GM18861 (cell line): ENCODE results near the gene EIF4E3.

ENCODE experiments used
- ATAC-seq: cut with Tn5 transposase; IDR thresholded peaks from one replicate; pipeline ENCODE4 v1.9.1; 2021; ENCODE audit not compliant: unreplicated experiment

Gene EIF4E3

GRCh38 chr3:71725271-71725991, at the start of gene EIF4E3:
Gene EIF4E3, minus strand, starts transcription at chr3:71725402. Its CDS starts 35 bp downstream, at chr3:71725367.
- ATAC-seq = no peak

DNA sequence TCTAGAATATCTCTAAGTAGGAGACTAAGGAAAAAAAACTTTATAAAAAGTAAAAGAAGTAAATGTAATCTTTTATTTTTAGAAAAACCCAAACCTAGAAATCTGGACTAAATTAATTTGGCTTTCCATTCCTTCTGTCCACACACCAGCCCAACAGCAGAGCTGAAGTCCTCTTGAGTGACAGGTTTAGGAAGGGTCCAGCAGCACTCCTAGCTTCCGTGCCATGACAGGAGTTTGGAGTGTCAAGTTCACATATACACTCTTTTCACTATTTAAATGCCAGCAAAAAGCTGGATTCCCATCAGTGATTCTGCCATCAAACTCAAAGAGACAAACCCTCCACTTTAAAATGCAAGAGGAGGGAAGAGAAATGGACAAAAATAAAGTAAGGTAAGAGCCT, 46.7 kb upstream of the EIF4E3 start:
- ATAC-seq = no peak

GRCh38 chr3:71771126-71771525, 45.9 kb upstream of the EIF4E3 start:
- no peak for ATAC-seq

- ATAC-seq = no peak
Measured at GRCh38 chr3:71763426-71763825, 38.2 kb upstream of the EIF4E3 start.

DNA sequence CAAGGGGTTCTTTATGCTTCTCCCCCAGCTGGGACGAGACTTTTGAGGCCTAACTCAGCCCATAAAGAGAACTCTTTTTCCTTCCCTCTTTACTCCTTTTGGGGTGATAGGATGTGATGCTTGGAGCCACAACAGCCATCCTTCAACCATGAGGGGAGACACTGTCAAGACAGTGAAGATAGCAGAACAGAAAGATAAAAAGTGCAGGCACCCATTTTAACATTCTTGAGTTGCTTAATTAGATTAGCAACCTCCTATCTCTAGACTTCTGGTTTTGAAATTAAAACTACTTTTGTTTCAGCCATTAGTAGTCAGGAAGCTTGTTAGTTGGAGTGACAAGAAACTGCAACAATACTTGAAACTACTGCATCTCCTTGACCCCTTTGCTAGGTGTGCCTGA, 34.9 kb upstream of the EIF4E3 start:
- no peak for ATAC-seq

- ATAC-seq = no peak
Measured at GRCh38 chr3:71759401-71759800, 34.2 kb upstream of the EIF4E3 start.

- no peak for ATAC-seq
Measured at GRCh38 chr3:71758091-71758490, 32.9 kb upstream of the EIF4E3 start.

GRCh38 chr3:71754610-71755253, 29.5 kb upstream of the EIF4E3 start:
- ATAC-seq = no peak

DNA sequence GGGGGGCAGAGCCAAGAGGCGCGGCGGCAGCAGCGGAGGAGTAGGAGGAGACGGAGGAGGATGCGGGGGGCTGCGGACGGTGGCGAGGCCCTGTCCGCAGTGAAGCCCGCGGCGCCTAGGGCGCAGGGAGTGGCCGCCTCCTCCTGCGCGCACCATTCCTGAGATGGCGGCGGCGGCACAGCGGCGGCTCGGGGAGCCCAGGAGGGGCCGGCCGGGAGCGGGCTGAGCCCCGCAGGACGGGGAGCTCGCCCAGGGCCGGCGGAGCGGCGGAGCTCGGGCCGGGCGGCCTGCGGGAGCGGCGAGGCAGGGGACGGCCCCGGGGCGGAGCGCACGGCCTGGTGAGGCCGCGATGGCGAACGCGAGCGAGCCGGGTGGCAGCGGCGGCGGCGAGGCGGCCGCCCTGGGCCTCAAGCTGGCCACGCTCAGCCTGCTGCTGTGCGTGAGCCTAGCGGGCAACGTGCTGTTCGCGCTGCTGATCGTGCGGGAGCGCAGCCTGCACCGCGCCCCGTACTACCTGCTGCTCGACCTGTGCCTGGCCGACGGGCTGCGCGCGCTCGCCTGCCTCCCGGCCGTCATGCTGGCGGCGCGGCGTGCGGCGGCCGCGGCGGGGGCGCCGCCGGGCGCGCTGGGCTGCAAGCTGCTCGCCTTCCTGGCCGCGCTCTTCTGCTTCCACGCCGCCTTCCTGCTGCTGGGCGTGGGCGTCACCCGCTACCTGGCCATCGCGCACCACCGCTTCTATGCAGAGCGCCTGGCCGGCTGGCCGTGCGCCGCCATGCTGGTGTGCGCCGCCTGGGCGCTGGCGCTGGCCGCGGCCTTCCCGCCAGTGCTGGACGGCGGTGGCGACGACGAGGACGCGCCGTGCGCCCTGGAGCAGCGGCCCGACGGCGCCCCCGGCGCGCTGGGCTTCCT, 28.8 kb upstream of the EIF4E3 start, which contains the start of gene GPR27:
GPR27 (plus strand) TSS at position 155 of the 909 bp plus-strand sequence; CDS start at position 350, 195 bp downstream.
- ATAC-seq = no peak

DNA sequence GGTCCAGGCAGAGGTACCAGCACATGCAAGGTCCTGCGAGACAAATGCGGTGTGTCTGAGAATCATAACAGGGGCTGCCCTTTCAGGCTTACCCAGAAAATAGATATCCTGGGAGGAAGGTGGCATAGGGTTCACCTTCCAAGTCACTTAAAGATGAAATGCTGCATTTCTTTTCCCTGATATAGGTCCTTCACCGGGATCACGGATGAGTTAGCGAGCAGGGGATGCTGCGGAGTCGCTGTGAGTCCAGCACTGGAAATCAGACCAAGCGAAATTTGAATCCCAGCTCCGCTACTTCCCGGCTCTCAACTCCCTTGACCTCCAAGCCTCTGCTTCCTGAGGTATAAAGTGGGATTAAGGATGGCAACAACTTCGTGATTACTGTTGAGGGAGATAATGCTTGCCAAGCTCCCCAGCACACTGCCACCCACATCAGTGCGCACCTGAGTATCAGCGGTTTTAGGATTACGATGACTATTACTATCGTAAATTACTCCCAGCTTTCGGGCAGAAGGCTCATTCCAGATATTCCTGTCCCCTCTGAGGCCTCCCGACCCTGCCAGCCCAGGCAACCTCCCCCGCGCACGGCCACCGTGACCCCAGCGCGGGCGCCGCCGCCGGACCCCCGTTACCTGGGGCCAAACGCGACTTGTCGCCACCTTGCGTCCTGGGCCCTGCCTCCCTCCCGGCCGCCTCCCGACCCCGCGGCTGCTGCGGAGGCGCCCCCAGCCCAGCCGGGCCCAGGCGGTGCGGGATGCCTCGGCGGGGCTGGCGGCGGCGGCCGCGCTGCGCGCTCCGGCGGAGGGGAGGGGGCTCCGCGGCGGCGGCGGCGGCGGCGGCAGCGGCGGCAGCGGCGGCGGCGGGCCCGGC, 27.9 kb upstream of the EIF4E3 start:
- ATAC-seq = no peak

GRCh38 chr3:71751602-71752001, 26.4 kb upstream of the EIF4E3 start:
- ATAC-seq = no peak

- no peak for ATAC-seq
Measured at GRCh38 chr3:71744738-71745137, 19.5 kb upstream of the EIF4E3 start.

GRCh38 chr3:71742621-71743020, 17.4 kb upstream of the EIF4E3 start:
- ATAC-seq = no peak

DNA sequence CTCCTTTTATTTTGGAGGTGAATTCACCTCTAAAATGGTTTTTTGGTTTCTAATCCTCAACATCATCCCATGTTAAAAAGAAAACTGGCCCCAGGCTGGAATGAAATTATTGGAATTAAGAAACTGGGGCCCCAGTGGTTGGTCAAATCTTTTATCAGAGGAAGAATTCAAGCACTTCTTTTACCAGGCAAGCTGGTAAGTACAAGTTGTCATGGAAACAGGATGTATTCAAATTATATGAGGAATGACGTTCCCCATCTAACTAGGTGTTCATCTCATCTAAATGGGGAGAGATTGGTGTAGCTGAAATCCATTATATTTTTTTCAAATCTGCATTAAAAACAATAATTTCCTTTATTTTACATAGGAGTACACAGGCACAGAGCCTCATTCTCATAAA, 9.7 kb upstream of the EIF4E3 start:
- no peak for ATAC-seq

DNA sequence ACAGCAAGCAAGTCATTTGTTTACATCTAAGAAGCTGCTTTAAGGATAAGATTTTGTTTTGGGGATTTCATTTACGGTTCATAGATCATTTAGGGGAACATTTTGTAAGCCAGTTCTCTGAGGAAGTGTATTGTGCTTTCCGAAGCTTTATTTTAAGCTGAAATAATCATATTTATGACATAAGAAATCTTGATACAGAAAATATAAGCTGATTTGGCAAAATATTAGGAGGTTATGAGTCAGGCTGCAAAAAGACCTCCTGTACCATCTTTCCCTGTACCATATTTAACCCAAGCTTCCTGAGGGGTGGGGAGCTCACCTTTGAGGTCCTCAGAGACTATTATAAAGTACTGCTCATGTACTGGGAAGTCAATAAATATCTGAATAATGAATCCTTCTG, 8.1 kb upstream of the EIF4E3 start:
- ATAC-seq = no peak

- ATAC-seq = no peak
Measured at GRCh38 chr3:71732637-71733036, 7.4 kb upstream of the EIF4E3 start.

DNA sequence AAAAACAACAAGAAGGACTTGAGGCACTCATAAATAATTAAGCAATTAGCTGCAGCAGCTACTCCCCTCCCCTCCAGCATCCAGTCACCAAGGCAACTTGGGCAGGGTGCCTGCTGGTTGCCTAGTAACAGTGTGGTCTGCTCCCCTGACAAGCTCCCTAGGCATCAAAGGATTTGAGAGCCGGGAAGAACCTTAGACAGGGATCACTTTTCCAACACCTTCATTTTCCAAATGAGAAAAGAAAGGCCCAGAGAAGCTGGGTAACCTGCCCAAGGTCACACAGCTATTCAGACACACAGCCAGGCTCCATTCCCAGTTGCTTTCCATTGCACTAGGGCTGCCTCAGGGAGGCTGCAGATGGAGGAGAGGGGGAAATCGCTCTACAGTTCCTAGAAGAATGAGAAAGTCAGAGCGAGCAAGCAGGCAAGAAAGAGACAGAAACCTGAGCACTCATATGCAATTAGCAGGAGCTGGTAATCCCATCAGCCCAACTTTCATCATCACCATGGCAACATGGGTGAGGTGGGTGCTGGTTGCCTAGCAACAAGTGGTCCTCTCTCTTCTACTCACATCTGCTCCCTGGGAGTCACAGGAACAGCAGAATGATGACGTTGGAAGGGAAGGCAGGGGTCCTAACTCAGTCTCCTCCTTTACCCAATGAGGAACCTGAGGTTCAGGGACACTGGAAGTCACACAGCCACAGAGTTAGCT, 3.6 kb upstream of the EIF4E3 start:
- ATAC-seq = no peak

DNA sequence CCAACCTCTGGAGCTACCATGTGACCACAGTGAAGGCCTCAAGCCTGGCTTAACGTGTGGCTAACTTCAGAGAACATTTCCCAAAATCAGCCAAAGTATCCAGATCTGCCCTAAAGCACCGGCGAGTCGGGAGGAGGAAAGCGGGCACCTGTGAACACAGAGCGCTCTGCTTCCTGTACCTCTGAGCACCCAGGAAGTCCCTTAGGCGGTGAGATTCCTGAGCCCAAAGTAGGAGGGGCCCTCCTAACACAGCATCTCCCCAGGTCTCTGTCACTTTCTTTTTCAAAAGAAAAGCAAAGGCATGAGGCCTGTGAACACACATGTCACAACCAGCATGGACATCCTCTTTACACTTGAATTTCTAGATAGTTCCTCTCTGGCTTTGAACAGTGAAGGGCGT, 944 bp upstream of the EIF4E3 start:
- ATAC-seq = no peak

- no peak for ATAC-seq
Measured at GRCh38 chr3:71724584-71725270, 475 bp downstream of the EIF4E3 start.

GRCh38 chr3:71724171-71724453, 1.1 kb downstream of the EIF4E3 start:
- ATAC-seq = no peak
